Stimulated activated CD8-positive, alpha-beta memory T cell treated with anti-CD3 and anti-CD28 coated beads, Interleukin-4, amount 100 ng/mL, for 48 hours (primary cell): ENCODE data around the gene DNAH5.

Experiments
- DNase-seq: peaks from one replicate; pipeline ENCODE4 v3.0.0-alpha.2; 2020

The DNAH5 gene

DNA sequence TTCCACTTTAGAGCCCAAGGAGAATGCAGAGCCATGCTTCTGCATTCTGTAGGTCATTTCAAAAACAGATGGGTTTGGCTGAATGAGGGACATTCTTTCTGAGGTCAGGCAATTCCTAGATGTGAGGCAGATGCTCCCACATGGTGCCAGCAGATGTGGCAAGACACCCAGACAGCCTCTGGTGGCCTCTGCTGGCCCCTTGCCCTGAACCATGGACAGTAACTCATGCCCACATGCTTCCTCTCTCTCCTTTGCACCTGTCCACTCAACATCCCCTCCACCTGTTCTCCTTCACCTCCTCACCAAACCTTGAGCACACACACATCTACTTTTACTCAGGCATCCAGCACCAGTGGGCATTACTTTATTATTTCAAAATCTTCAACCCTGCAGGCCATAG is 252.3 kb downstream of the DNAH5 start:
- DNase-seq = no peak

DNA sequence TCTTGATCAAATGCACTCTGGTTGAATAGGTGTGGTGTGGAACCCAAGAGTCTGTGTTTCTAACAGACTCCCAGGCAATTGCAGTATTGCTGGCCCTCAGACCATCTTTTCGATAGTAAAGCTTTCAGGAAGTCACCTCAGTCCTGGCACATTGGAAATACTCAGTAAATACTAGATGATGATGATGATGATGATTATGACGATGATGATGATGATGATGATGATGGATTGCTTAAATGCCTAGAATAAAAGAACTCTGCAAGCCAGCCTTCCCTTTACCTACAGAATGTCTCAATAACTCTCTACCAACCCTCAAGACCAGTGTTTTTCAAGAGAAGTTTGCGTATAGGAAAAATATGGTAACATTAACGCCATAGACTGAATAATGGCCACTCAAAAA is 268.0 kb downstream of the DNAH5 start:
- no peak for DNase-seq

DNA sequence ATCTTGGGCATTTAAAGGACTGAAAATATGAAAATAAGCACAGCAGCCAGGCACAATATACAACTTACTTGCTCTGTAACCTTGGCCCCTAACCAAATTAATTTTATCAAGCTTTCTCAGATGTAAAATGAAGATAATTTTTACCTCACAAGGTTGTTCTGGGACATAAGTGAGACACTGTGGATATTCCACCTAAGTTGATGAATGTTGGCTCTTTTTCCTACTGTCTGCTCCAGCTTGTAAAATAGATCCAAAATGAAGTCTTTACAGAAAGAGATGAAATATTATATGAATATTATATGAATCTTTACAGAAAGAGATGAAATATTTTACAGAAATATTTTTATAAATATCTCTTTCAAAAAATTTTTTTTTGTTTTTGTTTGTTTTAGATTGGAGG is 270.1 kb downstream of the DNAH5 start:
- no peak for DNase-seq

DNA sequence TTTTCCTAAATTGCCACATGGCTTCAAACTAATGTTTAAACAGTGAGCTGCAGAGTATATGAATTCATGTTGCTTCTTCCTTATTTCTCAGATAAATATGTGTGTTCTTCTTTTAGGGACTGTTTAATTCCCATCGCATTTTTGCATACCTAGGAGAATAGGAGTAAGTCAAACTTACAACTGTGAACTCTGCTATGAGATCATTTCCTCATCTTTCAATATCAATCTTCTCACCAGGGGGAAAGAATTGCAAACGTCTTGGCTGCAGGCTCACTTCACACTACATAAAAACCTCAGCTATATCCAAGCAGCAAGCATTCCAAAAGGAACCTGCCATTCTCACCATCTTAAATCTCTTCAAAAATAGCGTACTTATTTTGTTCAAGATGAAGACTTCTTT is 271.0 kb downstream of the DNAH5 start:
- DNase-seq = no peak

DNA sequence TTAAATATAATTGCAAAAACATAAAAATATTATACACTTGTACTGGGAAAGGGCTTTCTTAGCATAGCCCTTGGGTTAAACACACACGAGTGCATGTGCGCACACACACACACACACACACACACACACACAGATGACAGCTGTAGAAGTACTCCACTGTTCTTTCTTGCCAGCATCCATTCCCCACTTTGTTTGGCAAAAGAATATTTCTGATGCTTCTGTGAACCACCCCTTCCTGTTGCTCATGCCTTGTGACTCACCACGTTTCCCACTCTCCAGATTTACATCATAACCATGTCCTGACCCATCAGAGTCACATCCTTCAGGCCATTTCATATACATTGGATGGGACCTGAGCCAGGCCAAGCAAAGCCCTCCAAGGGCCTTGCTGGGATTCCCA is 280.1 kb downstream of the DNAH5 start:
- no peak for DNase-seq

DNA sequence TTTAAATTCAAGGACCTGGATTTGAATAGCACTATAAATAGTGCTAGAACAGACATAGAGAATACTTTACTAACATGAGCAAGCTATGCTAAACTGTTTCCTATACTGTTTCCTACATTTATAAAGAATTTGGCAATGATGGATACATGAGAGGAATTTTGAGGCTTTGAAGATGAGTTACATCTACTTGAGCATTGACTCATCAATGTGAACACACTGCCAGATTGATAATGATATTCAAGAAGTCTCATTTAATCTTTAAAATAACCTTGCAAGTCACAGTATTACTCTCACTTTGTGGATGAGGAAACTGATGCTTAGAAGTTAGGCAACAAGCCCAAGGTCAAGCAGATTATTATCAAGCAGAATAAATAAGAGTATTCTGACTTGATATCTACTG is 281.9 kb downstream of the DNAH5 start:
- DNase-seq = no peak

DNA sequence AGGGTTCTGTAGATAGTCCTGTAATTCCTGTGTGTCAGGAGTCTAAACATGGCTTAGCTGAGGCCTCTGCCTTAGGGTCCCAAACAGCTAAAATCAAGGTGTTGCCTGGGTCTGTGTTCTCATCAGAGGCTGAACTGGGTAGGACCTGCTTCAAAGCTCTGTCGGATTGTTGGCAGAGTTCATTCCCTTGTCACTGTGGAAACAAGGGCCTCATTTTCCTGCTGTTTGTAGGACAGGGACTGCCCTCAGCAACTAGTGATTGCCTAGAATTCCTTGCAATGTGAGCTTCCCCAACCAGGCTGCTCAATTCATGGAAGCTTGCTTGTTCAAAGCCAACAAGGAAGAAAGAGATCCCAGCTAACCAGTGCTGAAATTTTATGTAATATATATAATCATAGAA is 283.2 kb downstream of the DNAH5 start:
- DNase-seq = no peak

GRCh38 chr5:13660072-13660471 is 284.4 kb downstream of the DNAH5 start:
- no peak for DNase-seq

DNA sequence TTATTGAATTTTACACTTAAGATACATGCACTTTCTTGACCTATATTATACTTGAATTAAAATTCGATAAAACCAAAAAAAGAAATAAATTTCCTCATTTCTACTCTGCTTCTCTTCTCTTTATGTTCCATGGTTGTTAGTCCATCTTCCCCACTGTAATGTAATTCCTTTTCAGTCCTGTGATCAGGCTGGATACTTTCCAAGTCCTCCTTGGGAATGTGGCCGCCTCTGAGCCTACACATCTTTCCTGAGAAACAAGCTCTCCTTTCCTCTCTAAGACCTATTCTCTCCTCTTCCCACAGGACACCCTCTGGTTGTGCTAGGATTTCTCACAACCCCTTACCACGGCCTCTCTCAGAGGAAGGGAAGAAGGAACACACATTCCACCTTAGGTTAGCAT is 285.1 kb downstream of the DNAH5 start:
- DNase-seq = no peak

DNA sequence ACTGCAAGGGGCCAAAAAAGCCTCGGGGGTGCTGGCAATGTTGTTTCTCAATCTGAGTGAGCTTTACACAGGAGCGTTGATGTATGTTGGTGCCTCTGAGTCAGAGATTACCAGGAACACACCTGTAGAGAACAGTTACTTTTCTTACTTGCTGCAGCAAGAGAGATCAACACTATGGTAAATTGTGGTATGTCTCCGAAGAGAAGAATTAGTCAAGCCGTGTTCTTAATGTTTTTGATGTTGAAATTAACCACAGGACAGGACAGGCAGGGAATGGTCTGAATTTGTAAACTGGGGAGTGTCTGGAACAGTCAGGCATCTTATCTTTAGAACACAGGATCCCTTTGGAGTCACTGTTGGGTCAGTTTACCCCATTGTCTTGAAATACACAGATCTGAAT is 285.7 kb downstream of the DNAH5 start:
- no peak for DNase-seq

DNA sequence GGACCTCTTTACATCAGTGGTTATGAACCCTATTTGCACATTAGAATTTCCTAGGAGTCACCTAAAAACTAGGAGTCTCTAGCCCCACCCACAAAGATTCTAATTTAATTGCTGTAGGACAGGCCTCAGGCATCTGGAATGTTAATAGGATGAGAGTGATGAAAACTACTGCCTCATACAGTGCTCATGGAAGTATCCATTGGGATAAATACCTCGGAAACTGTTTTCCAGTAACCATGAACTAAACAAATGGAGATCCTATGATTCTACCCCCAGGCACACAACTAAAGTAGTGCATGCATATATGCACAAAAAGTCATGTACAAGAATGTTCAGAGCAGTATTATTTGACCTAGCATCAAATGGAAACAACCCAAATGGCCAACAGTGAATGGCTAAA is 286.3 kb downstream of the DNAH5 start:
- DNase-seq = no peak

DNA sequence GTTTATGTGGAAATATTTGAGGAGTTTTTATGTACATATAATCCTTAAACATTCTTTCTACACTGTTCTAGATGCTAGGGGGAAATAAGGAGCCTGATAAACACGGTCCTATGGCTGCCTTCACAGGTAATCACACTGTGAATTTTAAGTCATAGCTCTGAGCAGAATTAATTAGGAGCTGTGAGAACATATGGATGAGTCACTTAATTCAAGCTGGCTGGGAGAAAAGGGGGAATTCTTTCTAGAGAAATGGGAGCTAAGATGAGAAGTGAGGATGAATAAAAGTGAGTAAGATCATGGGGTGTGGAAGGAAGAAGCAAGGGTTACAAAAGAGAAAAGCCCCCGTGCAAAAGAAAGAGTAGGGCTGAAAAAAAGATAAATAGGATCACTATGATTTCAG is 290.8 kb downstream of the DNAH5 start:
- no peak for DNase-seq

GRCh38 chr5:13649656-13650055 is 294.8 kb downstream of the DNAH5 start:
- no peak for DNase-seq

GRCh38 chr5:13648822-13649221 is 295.7 kb downstream of the DNAH5 start:
- DNase-seq = no peak

GRCh38 chr5:13643734-13644133 is 300.8 kb downstream of the DNAH5 start:
- DNase-seq = no peak

DNA sequence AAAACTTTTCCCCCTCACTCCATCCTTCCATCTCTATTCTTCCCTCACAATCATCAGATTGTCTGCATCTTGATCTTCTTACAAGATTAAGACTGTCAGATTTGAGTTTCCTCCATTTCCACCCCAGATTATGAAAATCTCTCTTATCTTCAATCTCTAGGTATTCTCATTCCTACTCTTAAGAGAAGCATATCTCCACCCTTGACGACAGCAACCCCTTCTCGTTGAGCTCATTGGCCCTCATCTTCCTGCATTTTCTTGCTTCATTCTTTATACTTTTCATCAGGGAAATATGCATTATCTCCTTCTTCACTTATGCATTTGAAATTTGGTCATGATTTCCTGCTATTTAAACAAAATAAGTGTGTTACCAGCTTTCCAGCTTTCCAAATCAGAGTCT is 301.3 kb downstream of the DNAH5 start:
- no peak for DNase-seq
